OCI-LY3 (cell line): ENCODE results near the gene PRDM12.

ENCODE experiments used
- CTCF ChIP-seq: fragments of 200-600, 300-600 bp; sonication (generic); IDR thresholded peaks from 2 replicates; pipeline ENCODE4 v1.5.1; 2014; ENCODE audit warnings: antibody characterized with exemption, low read length, low read depth
- EZH2phosphoT487 ChIP-seq: fragments of 200-600 bp; shearing (Covaris generic); IDR thresholded peaks from 2 replicates; pipeline ENCODE4 v1.6.1; 2018; ENCODE audit warnings: antibody characterized with exemption, mixed run types, low read depth

- no peak for TF ChIP-seq CTCF
- no peak for TF ChIP-seq EZH2phosphoT487
These were observed 8.1 kb downstream of the PRDM12 start for GRCh38 chr9:130672466-130672865.
